ENCODE data around the gene DAPK1.

Gene DAPK1

DNA sequence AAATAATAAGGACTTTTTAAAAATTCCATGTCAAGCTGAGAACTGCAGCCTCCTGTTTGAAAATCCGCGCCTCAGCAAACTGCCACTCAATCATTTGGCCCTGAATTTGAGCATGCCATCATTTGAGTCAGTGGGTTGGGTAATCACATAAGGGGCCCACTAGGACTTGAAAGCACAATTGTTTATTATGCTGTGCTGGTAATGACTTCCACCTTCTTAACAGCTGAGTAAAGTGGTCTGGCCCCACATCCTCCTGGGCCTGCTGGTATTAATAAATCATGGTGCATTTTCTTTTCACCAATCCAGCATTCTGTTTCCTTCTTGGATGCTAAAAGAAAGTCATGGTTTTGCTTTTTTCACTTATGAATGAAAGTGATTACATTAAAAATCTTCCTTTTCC lies 125.3 kb downstream of the DAPK1 start:
- no peaks in the 10 kb centered on the region for H3K4me1 ChIP-seq (ENCODE audit: control insufficient read depth, low read length)
- no peak for TF ChIP-seq CTCF (IDR thresholded peaks at IDR 0.05; ENCODE audit: low read depth, low read length, poor library complexity, severe bottlenecking)
- H4K20me1 ChIP-seq (ENCODE audit: control insufficient read depth, insufficient read depth, low read depth, low read length), result no peaks in the 10 kb centered on the region

GRCh38 chr9:87628346-87628745 lies 130.7 kb downstream of the DAPK1 start:
- Histone ChIP-seq H3K27ac (ENCODE audit: low read depth, low read length) (no peak overlapping the region), H3K4me1 (ENCODE audit: control insufficient read depth, low read length) (no peaks in the 10 kb centered on the region), H3K27me3 (ENCODE audit: control insufficient read depth, low read length) (no peaks in the 10 kb centered on the region), H3F3A (ENCODE audit: control insufficient read depth, insufficient read depth) (no peaks in the 10 kb centered on the region), H3K79me2 (ENCODE audit: control insufficient read depth, low read length) (no peaks in the 10 kb centered on the region), H3K9me3 (ENCODE audit: control insufficient read depth, insufficient read depth, low read length) (no peaks in the 10 kb centered on the region), H3K4me3 (ENCODE audit: low read length) (no peak overlapping the region), H3K36me3 (ENCODE audit: control insufficient read depth, low read length) (no peaks in the 10 kb centered on the region), H3K4me2 (ENCODE audit: low read length) (no peak overlapping the region), H4K20me1 (ENCODE audit: control insufficient read depth, insufficient read depth, low read depth, low read length) (no peaks in the 10 kb centered on the region), H3K9me2 (replicated peaks; ENCODE audit: control insufficient read depth, low read length) (no peaks in the 10 kb centered on the region)
- TF ChIP-seq CTCF (IDR thresholded peaks at IDR 0.05; ENCODE audit: low read depth, low read length, poor library complexity, severe bottlenecking), result no peak
- no peak for TF ChIP-seq EZH2phosphoT487 (IDR thresholded peaks at IDR 0.05; ENCODE audit: borderline replicate concordance, low read length)

More for the DNA sequence above, 125.3 kb downstream of the DAPK1 start:
- H3K9me3 ChIP-seq (ENCODE audit: control insufficient read depth, insufficient read depth, low read length), result peaks cover 2% of the 10 kb centered on the region; the same call in 1 of the 2 replicates
- H3K4me3 ChIP-seq (ENCODE audit: low read length), result no peak overlapping the region
- no peak overlapping the region for H3K27ac ChIP-seq (ENCODE audit: low read depth, low read length)
- H3K79me2 ChIP-seq (ENCODE audit: control insufficient read depth, low read length), result no peaks in the 10 kb centered on the region
- H3K4me2 ChIP-seq (ENCODE audit: low read length), result no peak overlapping the region
- no peaks in the 10 kb centered on the region for H3K36me3 ChIP-seq (ENCODE audit: control insufficient read depth, low read length)
- no peaks in the 10 kb centered on the region for H3F3A ChIP-seq (ENCODE audit: control insufficient read depth, insufficient read depth)
- no peaks in the 10 kb centered on the region for H3K27me3 ChIP-seq (ENCODE audit: control insufficient read depth, low read length)
- no peaks in the 10 kb centered on the region for H3K9me2 ChIP-seq (replicated peaks; ENCODE audit: control insufficient read depth, low read length)

- Histone ChIP-seq H3K79me2 (ENCODE audit: control insufficient read depth, low read length) (no peaks in the 10 kb centered on the region), H4K20me1 (ENCODE audit: control insufficient read depth, insufficient read depth, low read depth, low read length) (no peaks in the 10 kb centered on the region), H3K4me3 (ENCODE audit: low read length) (no peak overlapping the region), H3K4me1 (ENCODE audit: control insufficient read depth, low read length) (no peaks in the 10 kb centered on the region), H3K27ac (ENCODE audit: low read depth, low read length) (no peak overlapping the region), H3K9me2 (replicated peaks; ENCODE audit: control insufficient read depth, low read length) (no peaks in the 10 kb centered on the region), H3K9me3 (ENCODE audit: control insufficient read depth, insufficient read depth, low read length) (no peaks in the 10 kb centered on the region), H3K4me2 (ENCODE audit: low read length) (no peak overlapping the region), H3K36me3 (ENCODE audit: control insufficient read depth, low read length) (no peaks in the 10 kb centered on the region), H3K27me3 (ENCODE audit: control insufficient read depth, low read length) (no peaks in the 10 kb centered on the region), H3F3A (ENCODE audit: control insufficient read depth, insufficient read depth) (no peaks in the 10 kb centered on the region)
- TF ChIP-seq CTCF (IDR thresholded peaks at IDR 0.05; ENCODE audit: low read depth, low read length, poor library complexity, severe bottlenecking) (no peak), EZH2phosphoT487 (IDR thresholded peaks at IDR 0.05; ENCODE audit: borderline replicate concordance, low read length) (no peak)
Measured at GRCh38 chr9:87629104-87629503, 131.4 kb downstream of the DAPK1 start.

GRCh38 chr9:87630266-87630665 lies 132.6 kb downstream of the DAPK1 start:
- TF ChIP-seq EZH2phosphoT487 (IDR thresholded peaks at IDR 0.05; ENCODE audit: borderline replicate concordance, low read length), result no peak
- no peak for TF ChIP-seq CTCF (IDR thresholded peaks at IDR 0.05; ENCODE audit: low read depth, low read length, poor library complexity, severe bottlenecking)
- no peak overlapping the region for H3K4me2 ChIP-seq (ENCODE audit: low read length)
- H3K4me1 ChIP-seq (ENCODE audit: control insufficient read depth, low read length), result no peaks in the 10 kb centered on the region
- H3K4me3 ChIP-seq (ENCODE audit: low read length), result no peak overlapping the region
- H3F3A ChIP-seq (ENCODE audit: control insufficient read depth, insufficient read depth), result no peaks in the 10 kb centered on the region
- H3K9me3 ChIP-seq (ENCODE audit: control insufficient read depth, insufficient read depth, low read length), result no peaks in the 10 kb centered on the region
- no peaks in the 10 kb centered on the region for H3K9me2 ChIP-seq (replicated peaks; ENCODE audit: control insufficient read depth, low read length)
- no peaks in the 10 kb centered on the region for H3K36me3 ChIP-seq (ENCODE audit: control insufficient read depth, low read length)
- H4K20me1 ChIP-seq (ENCODE audit: control insufficient read depth, insufficient read depth, low read depth, low read length), result no peaks in the 10 kb centered on the region
- no peaks in the 10 kb centered on the region for H3K27me3 ChIP-seq (ENCODE audit: control insufficient read depth, low read length)
- no peak overlapping the region for H3K27ac ChIP-seq (ENCODE audit: low read depth, low read length)
- no peaks in the 10 kb centered on the region for H3K79me2 ChIP-seq (ENCODE audit: control insufficient read depth, low read length)
